Prostate gland (tissue), 2 donors: ENCODE results near the gene EXD3. TPM values are rescaled to one million over a fixed set of nuclear protein-coding genes. Genes with fewer than 3 reads are reported as not detected.
A peak's percentile ranks its signal among the peaks of the same experiment; 100 is the strongest.

Experiments
- DNase-seq: peaks from one replicate; pipeline ENCODE4 v3.0.0-alpha.2; 2019; ENCODE audit warnings: low spot score
- H3K27ac ChIP-seq, 2 donors: fragments of 200-600 bp; sonication (generic); 2 replicates each; pipeline ENCODE4 v1.5.1; 2017 to 2019
- H3K27me3 ChIP-seq: fragments of 200-600 bp; sonication (generic); replicated peaks from 2 replicates; pipeline ENCODE4 v1.5.1; 2019; ENCODE audit not compliant: insufficient read depth
- H3K36me3 ChIP-seq, 2 donors: fragments of 200-600 bp; sonication (generic); 1 replicate in 1 of 2; 2 replicates in 1 of 2; pipeline versions ENCODE4 v1.5.1 to v1.8.1; 2017 to 2019
- H3K4me1 ChIP-seq: fragments of 200-600 bp; sonication (generic); replicated peaks from 2 replicates; pipeline ENCODE4 v1.5.1; 2019
- H3K4me3 ChIP-seq, 2 donors: fragments of 200-600 bp; sonication (generic); 2 replicates each; pipeline ENCODE4 v1.5.1; 2017 to 2019
- H3K9me3 ChIP-seq: fragments of 200-600 bp; sonication (generic); 2 replicates; pipeline ENCODE4 v1.5.1; 2017
- CTCF ChIP-seq, 4 experiments: fragments of 200-600 bp in 2 of 4; fragments of 450-650 bp in 2 of 4; sonication (generic) in 2 of 4; IDR thresholded peaks; 1 replicate in 3 of 4; 2 replicates in 1 of 4; pipeline ENCODE4 v1.5.1; 2016 to 2019; ENCODE audit warnings: antibody characterized with exemption in 4 of 4, mild to moderate bottlenecking in 2 of 4, moderate library complexity in 2 of 4
- POLR2A ChIP-seq: fragments of 450-650 bp; IDR thresholded peaks from one replicate; pipeline ENCODE4 v1.6.1; 2016; ENCODE audit warnings: antibody characterized with exemption, mild to moderate bottlenecking
- POLR2AphosphoS5 ChIP-seq: sonication (generic); formaldehyde crosslinking; IDR thresholded peaks from one replicate; pipeline ENCODE4 v1.6.1; 2017; ENCODE audit warnings: antibody characterized with exemption
- WGBS: methylation state at CpG from one replicate; pipeline ENCODE4 v1.1.5; 2018; 5-methylcytosine and 5-hydroxymethylcytosine counted together
- intact Hi-C: fragments of 100-400 bp; cut with DNase I; formaldehyde crosslinking; loops from one replicate; pipeline ENCODE4 v1.14.2; 2022
- total RNA-seq, 2 donors: library from RNA; depleted of rRNA; stranded (reverse); fragments of >200 nt; gene quantifications; one replicate each; pipeline ENCODE4 v1.1.0, GENCODE V29; 2016

The EXD3 gene
- total RNA-seq, 2 donors from 2014 or later = 32.6 to 44.8 TPM

GRCh38 chr9:137454597-137455358 lies 31.8 kb upstream of the EXD3 start:
- no peaks in the 10 kb centered on the region for H3K9me3 ChIP-seq
- no peak for DNase-seq
- intact Hi-C loops = no loop called here
- no peaks in the 10 kb centered on the region for H3K36me3 ChIP-seq
- WGBS = 75% methylated on average over 25 of the region's 30 CpGs
- no peaks in the 10 kb centered on the region for H3K27me3 ChIP-seq
- H3K4me1 ChIP-seq = peaks cover 12% of the 10 kb centered on the region
- peak overlapping the region; percentile 33 to 38 for H3K27ac ChIP-seq
- TF ChIP-seq POLR2A (no peak), POLR2AphosphoS5 (no peak), CTCF (IDR thresholded peaks at IDR 0.05) (no peak)
- H3K4me3 ChIP-seq = peak overlapping the region in 1 of 2 donors; percentile 31

GRCh38 chr9:137454145-137454596 lies 31.2 kb upstream of the EXD3 start:
- no peaks in the 10 kb centered on the region for H3K36me3 ChIP-seq
- no peaks in the 10 kb centered on the region for H3K9me3 ChIP-seq
- no peak for TF ChIP-seq POLR2A
- peak in 1 of 4 experiments; percentile 4 for TF ChIP-seq CTCF (IDR thresholded peaks at IDR 0.05)
- intact Hi-C loops = no loop called here
- no peaks in the 10 kb centered on the region for H3K27me3 ChIP-seq
- 46% methylated on average over 6 of the region's 24 CpGs for WGBS
- peak overlapping the region in 1 of 2 donors; percentile 31 for H3K4me3 ChIP-seq
- H3K27ac ChIP-seq = peak overlapping the region; percentile 33 to 38
- H3K4me1 ChIP-seq = peaks cover 10% of the 10 kb centered on the region
- no peak for DNase-seq

GRCh38 chr9:137453643-137454081 lies 30.7 kb upstream of the EXD3 start:
- H3K27ac ChIP-seq = no peak overlapping the region
- peak overlapping the region in 1 of 2 donors; percentile 19 for H3K4me3 ChIP-seq
- peak; percentile 69 for DNase-seq
- H3K36me3 ChIP-seq = no peaks in the 10 kb centered on the region
- TF ChIP-seq CTCF (IDR thresholded peaks at IDR 0.05) (no peak), POLR2AphosphoS5 (no peak), POLR2A (no peak)
- H3K4me1 ChIP-seq = peaks cover 10% of the 10 kb centered on the region
- no peaks in the 10 kb centered on the region for H3K27me3 ChIP-seq
- intact Hi-C loops = no loop called here
- WGBS = 41% methylated on average over 25 of the region's 25 CpGs
- no peaks in the 10 kb centered on the region for H3K9me3 ChIP-seq

- intact Hi-C loops = no loop called here
- no peak for DNase-seq
- H3K27ac ChIP-seq = no peak overlapping the region
- WGBS = 85% methylated on average over 37 of the region's 43 CpGs
- H3K36me3 ChIP-seq = no peaks in the 10 kb centered on the region
- no peaks in the 10 kb centered on the region for H3K9me3 ChIP-seq
- no peak for TF ChIP-seq CTCF (IDR thresholded peaks at IDR 0.05)
- no peak for TF ChIP-seq POLR2AphosphoS5
- TF ChIP-seq POLR2A = no peak
- H3K4me3 ChIP-seq = peak overlapping the region in 1 of 2 donors; percentile 19
- H3K27me3 ChIP-seq = no peaks in the 10 kb centered on the region
- H3K4me1 ChIP-seq = peaks cover 4% of the 10 kb centered on the region
Measured at GRCh38 chr9:137452761-137453642, 30.0 kb upstream of the EXD3 start.
